ENCODE measurements around the gene C16orf90.
A peak's percentile ranks its signal among the peaks of the same experiment; 100 is the strongest.
"Not testable (repeated sequence)": the region's sequence is repeated elsewhere in the genome, so short reads cannot be mapped to it uniquely, and the experiment has no call there.

C16orf90 gene

GRCh38 chr16:3513892-3514583, 18.7 kb upstream of the C16orf90 start:
- no peak for DNase-seq (ENCODE audit: low read depth in 3 of 3, low spot score in 1 of 3)

GRCh38 chr16:3511286-3512180, 16.2 kb upstream of the C16orf90 start:
- no peak for DNase-seq (ENCODE audit: low read depth in 3 of 3, low spot score in 1 of 3)

GRCh38 chr16:3510416-3510815, 15.1 kb upstream of the C16orf90 start:
- no peak for DNase-seq (ENCODE audit: low read depth in 3 of 3, low spot score in 1 of 3)

GRCh38 chr16:3509470-3509928, 14.2 kb upstream of the C16orf90 start:
- peak; percentile 21 to 61 (median 55) for DNase-seq (ENCODE audit: low read depth in 3 of 3, low spot score in 1 of 3)

GRCh38 chr16:3508736-3509135, 13.4 kb upstream of the C16orf90 start:
- DNase-seq (ENCODE audit: low read depth in 3 of 3, low spot score in 1 of 3): no peak

- DNase-seq (ENCODE audit: low read depth in 3 of 3, low spot score in 1 of 3): peak in 2 of 3 donors; percentile 15 to 27
These were observed 8.2 kb upstream of the C16orf90 start for GRCh38 chr16:3503523-3503922.

- no peak for DNase-seq (ENCODE audit: low read depth in 3 of 3, low spot score in 1 of 3)
These were observed 6.6 kb upstream of the C16orf90 start for GRCh38 chr16:3501783-3502400.

GRCh38 chr16:3501412-3501761, 6.1 kb upstream of the C16orf90 start:
- not testable (repeated sequence) for DNase-seq (ENCODE audit: low read depth in 3 of 3, low spot score in 1 of 3)

- DNase-seq (ENCODE audit: low read depth in 3 of 3, low spot score in 1 of 3): no peak
These were observed 3.7 kb upstream of the C16orf90 start for GRCh38 chr16:3498988-3499387.

- DNase-seq (ENCODE audit: low read depth in 3 of 3, low spot score in 1 of 3): no peak
These were observed 2.5 kb upstream of the C16orf90 start for GRCh38 chr16:3497771-3498170.

GRCh38 chr16:3496386-3496785, 1.1 kb upstream of the C16orf90 start:
- DNase-seq (ENCODE audit: low read depth in 3 of 3, low spot score in 1 of 3): no peak

- no peak for DNase-seq (ENCODE audit: low read depth in 3 of 3, low spot score in 1 of 3)
These were observed 809 bp downstream of the C16orf90 start for GRCh38 chr16:3494386-3494973.

- no peak for DNase-seq (ENCODE audit: low read depth in 3 of 3, low spot score in 1 of 3)
These were observed 2.9 kb downstream of the C16orf90 start for GRCh38 chr16:3492356-3492755.

GRCh38 chr16:3490911-3491629, 4.2 kb downstream of the C16orf90 start:
- DNase-seq (ENCODE audit: low read depth in 3 of 3, low spot score in 1 of 3): no peak

GRCh38 chr16:3488801-3489200, 6.5 kb downstream of the C16orf90 start:
- no peak for DNase-seq (ENCODE audit: low read depth in 3 of 3, low spot score in 1 of 3)

GRCh38 chr16:3487521-3488410, 7.5 kb downstream of the C16orf90 start:
- no peak for DNase-seq (ENCODE audit: low read depth in 3 of 3, low spot score in 1 of 3)

GRCh38 chr16:3486506-3487215, 8.6 kb downstream of the C16orf90 start:
- DNase-seq (ENCODE audit: low read depth in 3 of 3, low spot score in 1 of 3): no peak

GRCh38 chr16:3485821-3486505, 9.3 kb downstream of the C16orf90 start:
- no peak for DNase-seq (ENCODE audit: low read depth in 3 of 3, low spot score in 1 of 3)

All from stimulated activated CD4-positive, alpha-beta T cell treated with anti-CD3 and anti-CD28 coated beads, TNF-alpha, amount 100 ng/mL, for 1 hour (primary cell).